ENCODE data around the gene STAT2.
A peak's percentile ranks its signal among the peaks of the same experiment; 100 is the strongest.
"Not testable (repeated sequence)": the region's sequence is repeated elsewhere in the genome, so short reads cannot be mapped to it uniquely, and the experiment has no call there.

The STAT2 gene

GRCh38 chr12:56332512-56333196, 27.3 kb downstream of the STAT2 start:
- peak in 1 of 51 donors; percentile 12 for DNase-seq

GRCh38 chr12:56330936-56331490, 28.9 kb downstream of the STAT2 start:
- DNase-seq, result no peak

- DNase-seq, result no peak
Measured at GRCh38 chr12:56326533-56326932, 33.4 kb downstream of the STAT2 start.

- no peak for DNase-seq
Measured at GRCh38 chr12:56326126-56326525, 33.8 kb downstream of the STAT2 start.

GRCh38 chr12:56324206-56324605, 35.7 kb downstream of the STAT2 start:
- DNase-seq, result no peak

- not testable (repeated sequence) for DNase-seq
Measured at GRCh38 chr12:56321610-56322009, 38.3 kb downstream of the STAT2 start.

GRCh38 chr12:56321027-56321426, 38.9 kb downstream of the STAT2 start:
- DNase-seq, result no peak

GRCh38 chr12:56317675-56318074, 42.2 kb downstream of the STAT2 start:
- DNase-seq, result no peak

GRCh38 chr12:56315622-56316473, 44.1 kb downstream of the STAT2 start, which contains the start of gene CNPY2:
Gene CNPY2, minus strand, starts transcription at chr12:56315988. Its CDS starts 771 bp downstream, at chr12:56315217.
- DNase-seq, result peak; percentile 70 to 99 (median 92)

- DNase-seq, result peak in 42 of 51 donors; percentile 10 to 72 (median 38)
Measured at GRCh38 chr12:56315249-56315621, 44.7 kb downstream of the STAT2 start.

- DNase-seq, result no peak
Measured at GRCh38 chr12:56311003-56311402, 48.9 kb downstream of the STAT2 start.

- DNase-seq, result no peak
Measured at GRCh38 chr12:56308714-56309113, 51.2 kb downstream of the STAT2 start.

- no peak for DNase-seq
Measured at GRCh38 chr12:56307221-56307965, 52.5 kb downstream of the STAT2 start.

GRCh38 chr12:56304872-56305590, 54.9 kb downstream of the STAT2 start:
- no peak for DNase-seq

- no peak for DNase-seq
Measured at GRCh38 chr12:56304276-56304675, 55.6 kb downstream of the STAT2 start.

- peak in 6 of 51 donors; percentile 23 to 56 (median 40) for DNase-seq
Measured at GRCh38 chr12:56300644-56301464, 59.1 kb downstream of the STAT2 start.

- DNase-seq, result peak; percentile 42 to 99 (median 95)
Measured at GRCh38 chr12:56299853-56300643, 59.9 kb downstream of the STAT2 start, which contains the start of gene CS. Gene CS, minus strand, starts transcription at chr12:56300330. Its CDS starts 129 bp downstream, at chr12:56300201.

GRCh38 chr12:56299308-56299852, 60.5 kb downstream of the STAT2 start:
- peak in 3 of 51 donors; percentile 34 to 61 (median 38) for DNase-seq

- DNase-seq, result no peak
Measured at GRCh38 chr12:56298828-56299227, 61.1 kb downstream of the STAT2 start.
